LHCN-M2 (cell line): ENCODE results near the gene NEDD4L. TPM values are rescaled to one million over a fixed set of nuclear protein-coding genes. Genes with fewer than 3 reads are reported as not detected.
"Not testable (repeated sequence)": the region's sequence is repeated elsewhere in the genome, so short reads cannot be mapped to it uniquely, and the experiment has no call there.

Experiments
- DNase-seq: peaks from one replicate; pipeline ENCODE4 v3.0.0-alpha.2; 2012; ENCODE audit warnings: low read depth
- total RNA-seq: library from RNA; depleted of rRNA; stranded (reverse); fragments of >200 nt; gene quantifications from 2 replicates; pipeline ENCODE4 v1.2.3, GENCODE V29; 2014

NEDD4L gene
- total RNA-seq, 1 experiment from 2014 or later: 19.1 TPM

DNA sequence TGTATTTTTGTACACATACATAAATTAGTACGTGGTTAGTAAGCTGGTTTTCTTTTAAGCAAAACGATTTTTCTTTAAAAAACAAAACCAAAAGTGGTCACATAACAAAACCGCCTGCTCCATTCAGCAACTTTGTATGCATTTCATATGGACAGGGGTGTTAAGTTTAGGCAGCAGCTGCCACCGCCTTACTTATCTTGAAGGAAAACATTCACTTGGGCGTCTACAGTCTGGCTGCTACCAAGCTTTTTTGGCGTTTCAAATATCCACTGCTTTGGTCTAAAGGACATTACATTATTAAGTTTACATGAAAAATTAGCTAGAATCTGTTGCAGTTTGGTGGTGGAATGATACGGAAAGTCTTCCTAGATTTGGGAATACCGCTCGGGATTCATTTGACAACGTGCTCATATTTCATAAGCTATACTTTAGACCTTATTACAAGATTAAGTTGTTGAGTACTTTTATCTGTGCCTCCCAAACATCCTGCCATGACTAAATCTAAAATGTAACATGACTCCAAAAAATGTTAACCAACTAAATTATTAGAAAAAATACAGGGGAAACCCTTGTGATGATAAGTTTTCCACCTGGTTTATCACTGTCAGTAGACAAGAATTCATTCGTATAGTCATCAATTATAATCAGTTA, 214.8 kb downstream of the NEDD4L start:
- peak; percentile 76 for DNase-seq

GRCh38 chr18:58263055-58263957, 219.3 kb downstream of the NEDD4L start:
- DNase-seq: peak; percentile 57

GRCh38 chr18:58264075-58264474, 220.0 kb downstream of the NEDD4L start:
- DNase-seq: no peak

DNA sequence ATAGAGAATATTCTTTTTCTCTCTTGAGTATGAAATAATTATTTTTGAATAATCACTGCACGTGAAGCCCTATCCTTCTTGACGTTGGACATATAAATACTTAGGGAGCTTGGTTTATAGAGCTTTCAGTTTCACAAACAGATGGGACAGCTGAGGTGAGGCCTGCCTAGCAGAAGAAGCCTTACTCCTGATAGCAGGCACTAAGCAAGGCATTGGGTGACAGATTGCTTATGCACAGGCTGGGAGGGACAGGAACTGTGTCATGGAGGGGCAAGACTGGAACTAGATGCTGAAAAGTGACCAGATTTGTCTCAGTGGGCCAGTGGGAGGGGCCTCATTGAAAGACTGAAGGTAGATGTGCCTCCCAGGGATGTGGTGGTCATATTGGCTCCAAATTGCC, 220.8 kb downstream of the NEDD4L start:
- DNase-seq: peak; percentile 20

DNA sequence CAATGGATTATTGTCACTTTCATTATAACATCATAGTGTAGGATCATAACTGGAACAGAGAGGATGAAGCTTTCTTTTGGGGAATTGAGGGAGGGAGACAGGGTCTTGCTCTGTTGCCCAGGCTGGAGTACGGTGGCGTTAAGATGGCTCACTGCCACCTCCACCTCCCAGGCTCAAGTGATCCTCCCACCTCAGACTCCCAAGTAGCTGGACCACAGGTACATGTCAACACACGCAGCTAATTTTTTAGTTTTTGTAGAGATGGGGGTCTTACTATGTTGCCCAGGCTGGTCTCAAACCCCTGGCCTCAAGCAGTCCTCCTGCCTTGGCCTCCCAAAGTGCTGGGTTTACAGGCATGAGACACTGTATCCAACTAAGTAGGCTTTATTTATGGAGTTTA, 221.5 kb downstream of the NEDD4L start:
- not testable (repeated sequence) for DNase-seq

DNA sequence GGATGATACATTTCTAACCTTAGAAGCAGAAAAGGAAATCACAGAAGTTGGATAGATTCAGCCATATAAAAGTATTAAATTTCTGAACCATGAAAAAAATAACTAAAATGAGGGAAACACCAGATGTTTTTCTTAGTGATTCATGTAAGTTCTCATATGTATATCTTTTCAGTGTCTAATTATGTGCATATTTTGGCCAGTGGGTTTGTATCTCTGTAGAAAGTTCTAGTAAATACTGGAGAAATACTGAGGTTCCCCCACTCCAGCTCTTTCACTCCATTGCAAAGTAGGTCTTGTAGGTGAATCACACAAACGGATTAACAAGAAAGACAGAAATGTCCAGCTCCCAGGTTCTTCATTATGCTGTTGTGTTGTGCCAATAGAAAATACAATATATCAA, 222.3 kb downstream of the NEDD4L start:
- DNase-seq: peak; percentile 24

- no peak for DNase-seq
These were observed 223.5 kb downstream of the NEDD4L start for GRCh38 chr18:58267493-58267892.

GRCh38 chr18:58268849-58269248, 224.8 kb downstream of the NEDD4L start:
- peak; percentile 64 for DNase-seq

DNA sequence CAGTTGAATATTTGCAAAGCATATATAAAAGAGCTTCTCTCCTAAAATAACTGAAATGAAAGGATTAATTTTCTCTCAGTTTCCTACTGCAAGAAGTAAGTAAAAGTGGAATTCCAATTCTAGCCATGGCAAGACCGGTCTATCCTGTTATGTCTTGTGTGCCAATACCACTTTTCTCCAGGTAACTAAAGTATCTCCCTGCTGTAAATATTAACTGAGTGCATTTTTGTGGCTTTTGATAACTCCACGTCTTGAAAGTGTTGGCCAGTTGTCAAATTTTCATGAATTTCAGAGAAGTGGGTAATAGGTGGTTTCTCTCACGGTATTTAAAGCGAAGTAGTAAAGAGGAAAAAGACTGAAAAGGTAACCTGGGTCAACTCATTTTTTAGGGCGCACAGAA, 225.9 kb downstream of the NEDD4L start:
- DNase-seq: no peak

DNA sequence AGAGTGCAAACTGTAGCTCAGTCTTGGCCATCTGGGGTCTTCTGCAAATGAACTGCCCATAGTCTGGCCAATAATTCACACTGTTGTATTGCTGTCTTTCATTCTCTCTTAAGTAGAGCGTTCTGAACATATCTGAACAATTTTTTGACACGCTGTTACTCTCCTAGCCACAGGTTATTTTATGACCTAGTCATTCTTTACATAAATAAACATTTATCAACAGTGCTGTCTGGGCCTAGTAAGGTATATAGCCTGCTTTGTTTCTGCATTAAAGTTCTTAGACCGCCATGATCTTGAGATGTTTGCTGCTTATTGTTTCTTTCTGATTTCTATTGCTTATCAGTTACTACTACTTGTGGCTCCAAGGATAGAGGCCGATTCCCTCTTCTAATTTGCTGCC, 226.4 kb downstream of the NEDD4L start:
- DNase-seq: no peak

DNA sequence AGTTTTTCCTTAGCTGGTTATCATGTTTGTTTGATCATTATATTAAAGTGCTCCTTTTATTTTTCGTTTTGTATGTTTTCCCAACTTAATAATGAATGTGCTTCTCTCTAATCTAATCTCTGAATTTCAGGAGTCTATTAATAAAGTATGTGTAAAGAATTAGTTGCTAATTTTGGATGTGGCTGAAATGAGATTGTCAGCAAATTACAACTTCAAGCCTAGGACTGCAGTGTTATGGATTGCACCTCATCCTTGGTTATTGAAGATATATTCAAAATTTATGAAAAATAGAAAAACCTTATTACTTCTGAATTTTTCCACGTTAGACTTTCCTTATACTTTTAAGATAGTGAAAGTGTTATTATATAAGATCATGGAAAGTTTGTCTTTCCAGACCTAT, 227.7 kb downstream of the NEDD4L start:
- no peak for DNase-seq

- no peak for DNase-seq
These were observed 228.2 kb downstream of the NEDD4L start for GRCh38 chr18:58272209-58272608.

- peak; percentile 65 for DNase-seq
These were observed 228.9 kb downstream of the NEDD4L start for GRCh38 chr18:58272779-58273435.

DNA sequence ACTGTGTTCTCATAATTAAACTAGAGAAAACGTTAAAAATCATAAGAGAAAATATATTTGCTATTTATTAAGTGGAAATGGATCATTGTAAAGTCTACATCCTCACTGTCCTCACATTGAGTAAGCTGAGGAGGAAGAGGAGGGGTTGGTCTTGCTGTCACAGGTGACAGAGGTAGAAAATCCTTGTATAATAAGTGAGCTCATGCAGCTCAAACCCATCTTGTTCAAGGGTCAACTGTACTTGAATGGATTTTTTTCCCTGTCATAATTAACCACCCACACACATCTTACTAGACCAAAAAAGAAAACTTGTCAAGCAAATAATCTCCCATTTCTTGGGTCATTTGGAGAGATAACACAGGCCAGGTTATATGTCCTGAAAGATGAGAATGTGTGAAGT, 231.2 kb downstream of the NEDD4L start:
- no peak for DNase-seq

GRCh38 chr18:58276789-58277739, 233.0 kb downstream of the NEDD4L start:
- DNase-seq: no peak

DNA sequence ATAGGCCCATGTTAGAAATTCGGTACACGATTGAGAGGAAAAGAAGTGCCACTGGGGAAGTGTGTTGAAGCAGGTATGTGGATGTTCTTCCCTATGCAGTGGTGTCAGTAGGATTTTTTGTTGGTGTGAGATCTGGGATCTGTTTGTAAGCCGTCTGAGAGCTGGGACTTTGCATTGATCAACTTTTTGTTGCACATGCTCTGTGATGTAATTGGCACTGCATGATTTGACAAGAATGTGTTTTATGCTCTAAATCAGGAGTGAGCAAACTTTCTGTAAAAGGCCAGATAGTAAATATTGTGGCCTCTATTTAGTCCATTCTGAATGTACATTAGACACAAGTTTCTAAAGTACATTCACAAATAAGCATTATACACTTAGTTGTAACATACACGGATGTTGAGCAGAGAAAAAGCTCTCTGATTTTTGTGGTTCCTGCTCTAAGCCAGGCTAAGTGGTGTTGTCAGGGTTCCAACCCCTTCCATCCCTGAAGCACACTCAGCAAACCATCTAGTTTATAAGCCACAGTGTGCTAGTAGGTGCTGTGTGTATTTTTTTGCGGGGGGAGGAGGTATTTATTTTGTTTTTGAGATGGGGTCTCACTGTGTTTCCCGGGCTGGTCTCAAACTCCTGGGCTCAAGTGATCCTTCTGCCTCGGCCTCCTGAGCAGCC, 235.6 kb downstream of the NEDD4L start:
- DNase-seq: no peak

DNA sequence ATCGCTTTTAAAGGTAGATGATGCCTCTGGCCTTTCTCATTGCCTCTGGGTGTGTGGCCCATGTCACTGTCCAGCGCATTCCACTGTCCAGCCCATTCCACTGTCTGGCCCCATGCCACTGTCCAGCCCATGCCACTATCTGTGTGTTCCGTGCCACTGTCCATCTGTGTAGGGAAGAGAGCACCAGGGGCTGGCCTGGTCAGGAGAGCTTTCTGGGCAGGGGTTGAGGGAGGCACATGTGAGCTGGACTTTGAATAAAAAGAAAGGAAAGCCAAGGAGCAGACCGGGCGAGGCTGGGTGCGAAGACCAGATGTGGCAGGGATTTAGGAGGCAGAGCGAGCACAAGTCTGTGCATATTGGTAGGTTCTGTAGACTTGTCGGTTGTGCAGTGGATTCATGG, 236.2 kb downstream of the NEDD4L start:
- no peak for DNase-seq

- DNase-seq: not testable (repeated sequence)
These were observed 238.8 kb downstream of the NEDD4L start for GRCh38 chr18:58282872-58283271.

DNA sequence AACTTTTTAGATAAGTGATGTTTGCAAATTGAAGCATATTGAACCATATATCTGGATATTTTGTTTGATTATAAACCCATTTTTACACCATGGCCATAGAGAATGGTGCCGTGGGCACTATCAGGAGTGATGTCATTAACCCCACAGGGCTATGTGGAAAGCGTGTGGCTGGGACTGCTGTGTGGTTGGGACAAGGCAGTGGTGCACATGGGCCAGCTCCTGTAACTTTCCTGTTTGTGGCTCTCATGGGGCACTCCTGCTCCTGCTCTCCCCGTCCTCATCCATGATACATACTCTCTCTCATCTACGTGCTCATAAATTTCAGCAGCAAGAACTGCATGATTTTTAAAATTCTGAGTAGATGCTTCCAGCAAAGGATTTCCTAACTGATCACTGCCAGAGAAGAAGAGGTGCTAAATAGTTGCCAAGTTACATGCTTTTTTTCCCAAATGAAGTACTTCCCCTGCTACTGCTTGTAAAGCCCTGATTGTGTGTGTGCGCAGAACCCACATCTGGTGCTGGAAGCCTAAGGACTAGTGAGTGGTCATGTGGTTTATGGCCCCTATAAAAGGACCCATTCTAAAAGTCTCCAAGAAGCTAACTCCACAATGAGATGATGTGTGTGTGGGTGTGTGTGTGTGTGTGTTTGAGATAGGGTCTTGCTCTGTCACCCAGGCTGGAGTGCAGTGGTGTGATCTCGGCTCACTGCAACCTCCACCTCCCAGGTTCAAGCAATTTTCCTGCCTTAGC, 240.8 kb downstream of the NEDD4L start:
- DNase-seq: no peak
